ENCODE data around the gene DLEC1. TPM values are rescaled to one million over a fixed set of nuclear protein-coding genes. Genes with fewer than 3 reads are reported as not detected.

The DLEC1 gene
- total and polyA plus RNA-seq, 2 donors (not counting 1 experiment from before 2014, with no cell fraction given): under 0.01 to 0.02 TPM

DNA sequence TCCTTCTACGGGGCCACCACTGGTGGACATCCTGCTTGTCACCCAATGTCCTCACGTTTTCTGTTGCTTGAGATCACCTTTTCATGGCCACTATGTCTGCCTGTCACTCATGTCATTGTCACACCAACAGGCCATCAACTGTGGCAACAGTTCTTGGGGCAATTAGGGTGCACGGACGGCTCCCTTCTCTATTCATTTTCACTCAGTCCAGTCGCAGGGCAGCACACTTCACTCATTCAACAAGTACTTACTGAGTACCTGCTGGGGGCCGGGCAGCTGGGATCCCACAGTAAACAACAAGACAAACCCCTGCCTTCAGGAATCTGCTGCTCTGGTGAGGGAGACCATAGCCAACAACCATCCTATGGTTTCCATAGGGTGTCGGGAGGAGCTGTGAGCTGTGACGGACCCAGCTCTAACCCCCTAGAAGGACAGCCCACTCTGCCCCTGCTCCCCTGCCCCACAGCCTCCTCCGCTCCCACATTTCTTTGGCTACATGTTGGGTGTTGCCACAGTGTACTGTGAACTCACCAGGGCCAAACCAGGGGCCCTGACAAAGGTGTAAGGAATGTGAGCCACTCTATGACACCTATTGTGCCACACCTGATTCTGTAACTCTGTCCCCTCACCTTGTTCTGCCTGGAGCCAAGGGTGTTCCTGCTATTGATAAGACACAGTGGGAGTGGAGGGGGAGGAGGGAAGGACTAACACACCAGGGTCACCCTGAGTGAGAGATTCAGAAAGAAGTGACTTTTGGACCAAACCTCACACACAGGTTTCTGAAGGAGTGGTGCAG lies 46.5 kb upstream of the DLEC1 start:
- Histone ChIP-seq H3K9me3 (ENCODE audit: control insufficient read depth, insufficient read depth, low read depth, low read length) (no peaks in the 10 kb centered on the region), H3K27ac (ENCODE audit: insufficient read depth, low read length) (no peak overlapping the region), H3K4me3 (replicated peaks in 1 of 4; ENCODE audit: control extremely low read depth in 1 of 4, insufficient read depth in 1 of 4, low read depth in 3 of 4, low read length in 4 of 4) (no peak overlapping the region), H3K4me1 (ENCODE audit: control insufficient read depth, extremely low read depth, insufficient read depth, low read length) (peaks cover 2% of the 10 kb centered on the region), H3K36me3 (ENCODE audit: control insufficient read depth, insufficient read depth, low read length) (no peaks in the 10 kb centered on the region), H3K9ac (ENCODE audit: insufficient read depth, low read length) (no peak overlapping the region), H3K27me3 (ENCODE audit: control insufficient read depth, insufficient read depth, low read length) (no peaks in the 10 kb centered on the region), H4K20me1 (ENCODE audit: control insufficient read depth, extremely low read depth, insufficient read depth, low read length) (no peaks in the 10 kb centered on the region), H2AFZ (ENCODE audit: low read length) (no peak overlapping the region), H3K4me2 (ENCODE audit: extremely low read depth, insufficient read depth, low read length) (no peak overlapping the region), H3K79me2 (ENCODE audit: control insufficient read depth, insufficient read depth, low read length) (no peaks in the 10 kb centered on the region)
- no peak for DNase-seq (ENCODE audit: low read depth in 2 of 2)
- TF ChIP-seq EZH2 (IDR thresholded peaks at IDR 0.05; ENCODE audit: low read length, missing control alignments): no peak
- TF ChIP-seq, protein P1, sequence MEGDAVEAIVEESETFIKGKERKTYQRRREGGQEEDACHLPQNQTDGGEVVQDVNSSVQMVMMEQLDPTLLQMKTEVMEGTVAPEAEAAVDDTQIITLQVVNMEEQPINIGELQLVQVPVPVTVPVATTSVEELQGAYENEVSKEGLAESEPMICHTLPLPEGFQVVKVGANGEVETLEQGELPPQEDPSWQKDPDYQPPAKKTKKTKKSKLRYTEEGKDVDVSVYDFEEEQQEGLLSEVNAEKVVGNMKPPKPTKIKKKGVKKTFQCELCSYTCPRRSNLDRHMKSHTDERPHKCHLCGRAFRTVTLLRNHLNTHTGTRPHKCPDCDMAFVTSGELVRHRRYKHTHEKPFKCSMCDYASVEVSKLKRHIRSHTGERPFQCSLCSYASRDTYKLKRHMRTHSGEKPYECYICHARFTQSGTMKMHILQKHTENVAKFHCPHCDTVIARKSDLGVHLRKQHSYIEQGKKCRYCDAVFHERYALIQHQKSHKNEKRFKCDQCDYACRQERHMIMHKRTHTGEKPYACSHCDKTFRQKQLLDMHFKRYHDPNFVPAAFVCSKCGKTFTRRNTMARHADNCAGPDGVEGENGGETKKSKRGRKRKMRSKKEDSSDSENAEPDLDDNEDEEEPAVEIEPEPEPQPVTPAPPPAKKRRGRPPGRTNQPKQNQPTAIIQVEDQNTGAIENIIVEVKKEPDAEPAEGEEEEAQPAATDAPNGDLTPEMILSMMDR (conservative IDR thresholded peaks at IDR 0.05 in 1 of 2, IDR thresholded peaks at IDR 0.05 in 1 of 2; ENCODE audit: low read depth in 1 of 2, low read length in 2 of 2): no peak

DNA sequence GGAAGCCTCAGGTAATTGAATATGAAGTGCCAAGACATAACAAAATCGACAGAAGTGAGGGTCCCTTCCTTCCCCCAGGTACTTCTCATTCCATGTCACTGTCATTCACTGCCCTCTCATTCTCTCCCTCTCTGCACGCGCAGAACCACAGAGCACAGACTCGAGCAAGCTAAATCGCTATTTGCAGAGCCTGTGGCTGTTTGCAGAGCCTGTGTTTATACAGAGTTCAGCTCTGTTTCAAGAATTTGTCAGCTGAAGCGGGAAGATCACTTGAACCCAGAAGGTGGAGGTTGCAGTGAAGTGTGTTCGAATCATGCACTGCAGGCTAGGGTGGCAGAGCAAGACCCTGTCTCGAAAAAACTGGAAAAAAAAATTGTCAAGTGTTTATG lies 45.9 kb upstream of the DLEC1 start:
- H4K20me1 ChIP-seq (ENCODE audit: control insufficient read depth, extremely low read depth, insufficient read depth, low read length): no peaks in the 10 kb centered on the region
- DNase-seq (ENCODE audit: low read depth in 2 of 2): no peak
- no peak overlapping the region for H3K27ac ChIP-seq (ENCODE audit: insufficient read depth, low read length)
- H3K9ac ChIP-seq (ENCODE audit: insufficient read depth, low read length): no peak overlapping the region
- H3K27me3 ChIP-seq (ENCODE audit: control insufficient read depth, insufficient read depth, low read length): no peaks in the 10 kb centered on the region
- no peaks in the 10 kb centered on the region for H3K36me3 ChIP-seq (ENCODE audit: control insufficient read depth, insufficient read depth, low read length)
- H2AFZ ChIP-seq (ENCODE audit: low read length): no peak overlapping the region
- TF ChIP-seq EZH2 (IDR thresholded peaks at IDR 0.05; ENCODE audit: low read length, missing control alignments): no peak
- TF ChIP-seq, protein P1 (conservative IDR thresholded peaks at IDR 0.05 in 1 of 2, IDR thresholded peaks at IDR 0.05 in 1 of 2; ENCODE audit: low read depth in 1 of 2, low read length in 2 of 2): no peak
- peaks cover 3% of the 10 kb centered on the region for H3K4me1 ChIP-seq (ENCODE audit: control insufficient read depth, extremely low read depth, insufficient read depth, low read length)
- no peak overlapping the region for H3K4me2 ChIP-seq (ENCODE audit: extremely low read depth, insufficient read depth, low read length)
- no peaks in the 10 kb centered on the region for H3K79me2 ChIP-seq (ENCODE audit: control insufficient read depth, insufficient read depth, low read length)
- H3K9me3 ChIP-seq (ENCODE audit: control insufficient read depth, insufficient read depth, low read depth, low read length): no peaks in the 10 kb centered on the region
- no peak overlapping the region for H3K4me3 ChIP-seq (replicated peaks in 1 of 4; ENCODE audit: control extremely low read depth in 1 of 4, insufficient read depth in 1 of 4, low read depth in 3 of 4, low read length in 4 of 4)

DNA sequence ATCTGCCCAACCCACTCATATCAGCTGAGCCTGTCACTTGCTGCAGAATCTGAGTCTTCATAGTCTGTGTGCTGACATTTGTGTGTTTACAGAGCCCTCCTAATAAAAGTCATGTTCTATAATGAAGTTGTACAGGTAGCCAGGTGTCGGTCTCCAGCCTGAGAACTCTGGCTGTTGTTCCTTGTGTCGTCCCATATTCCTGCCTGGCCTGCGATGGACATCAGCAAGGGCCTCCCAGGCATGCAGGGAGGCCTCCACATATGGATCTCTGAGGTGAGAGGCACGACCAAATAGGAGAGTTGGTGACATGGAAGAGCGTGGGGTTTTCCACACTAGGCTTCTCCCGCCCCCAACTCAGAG lies 45.6 kb upstream of the DLEC1 start:
- Histone ChIP-seq H3K4me1 (ENCODE audit: control insufficient read depth, extremely low read depth, insufficient read depth, low read length) (peaks cover 6% of the 10 kb centered on the region), H3K9ac (ENCODE audit: insufficient read depth, low read length) (no peak overlapping the region), H3K4me3 (replicated peaks in 1 of 4; ENCODE audit: control extremely low read depth in 1 of 4, insufficient read depth in 1 of 4, low read depth in 3 of 4, low read length in 4 of 4) (peak overlapping the region in 2 of 4 experiments; percentile 77 to 83), H3K4me2 (ENCODE audit: extremely low read depth, insufficient read depth, low read length) (no peak overlapping the region), H2AFZ (ENCODE audit: low read length) (peak overlapping the region; percentile 85), H4K20me1 (ENCODE audit: control insufficient read depth, extremely low read depth, insufficient read depth, low read length) (no peaks in the 10 kb centered on the region), H3K27ac (ENCODE audit: insufficient read depth, low read length) (no peak overlapping the region), H3K79me2 (ENCODE audit: control insufficient read depth, insufficient read depth, low read length) (no peaks in the 10 kb centered on the region), H3K27me3 (ENCODE audit: control insufficient read depth, insufficient read depth, low read length) (no peaks in the 10 kb centered on the region), H3K9me3 (ENCODE audit: control insufficient read depth, insufficient read depth, low read depth, low read length) (no peaks in the 10 kb centered on the region), H3K36me3 (ENCODE audit: control insufficient read depth, insufficient read depth, low read length) (no peaks in the 10 kb centered on the region)
- DNase-seq (ENCODE audit: low read depth in 2 of 2): no peak
- TF ChIP-seq, protein P1 (conservative IDR thresholded peaks at IDR 0.05 in 1 of 2, IDR thresholded peaks at IDR 0.05 in 1 of 2; ENCODE audit: low read depth in 1 of 2, low read length in 2 of 2): no peak
- TF ChIP-seq EZH2 (IDR thresholded peaks at IDR 0.05; ENCODE audit: low read length, missing control alignments): no peak
